ENCODE measurements around the gene ASB3.

DNA sequence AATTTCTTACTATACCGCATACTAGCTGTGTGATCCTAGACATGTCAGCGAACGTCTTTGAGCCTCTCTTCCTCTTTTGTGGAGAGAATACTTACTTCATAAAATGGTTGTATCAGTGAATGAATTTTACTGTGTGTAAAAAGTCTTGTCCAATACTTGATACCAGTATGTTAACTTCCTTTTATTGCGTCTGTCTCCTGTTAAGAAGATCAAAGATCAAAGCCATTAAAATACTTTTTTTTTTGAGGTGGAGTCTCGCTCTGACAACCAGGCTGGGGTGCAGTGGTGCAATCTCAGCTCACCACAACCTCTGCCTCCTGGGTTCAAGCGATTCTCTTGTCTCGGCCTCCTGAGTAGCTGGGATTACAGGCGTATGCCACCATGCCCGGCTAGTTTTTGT is 33.3 kb upstream of the ASB3 start:
- no peak for TF ChIP-seq EZH2phosphoT487 (IDR thresholded peaks at IDR 0.05; ENCODE audit: low read depth)
- no peak for TF ChIP-seq CTCF (IDR thresholded peaks at IDR 0.05; ENCODE audit: low read depth, low read length)

All from OCI-LY3 (cell line).